T-helper 1 cell treated with Interleukin-12 subunit alpha and Interleukin-12 subunit beta and Interleukin-4 antibody, amounts not matched to agents 30 μg/mL and 1 μg/mL, for 36 hours (primary cell): Measurements from ENCODE around the gene IL4I1.

Source experiments
- H3K27ac Mint-ChIP-seq: one replicate; pipeline ENCODE4 v1.8.0; 2021; ENCODE audit warnings: mild to moderate bottlenecking, mixed read lengths
- H3K27me3 Mint-ChIP-seq: one replicate; pipeline ENCODE4 v1.8.0; 2021; ENCODE audit warnings: low read depth, mixed read lengths
- H3K36me3 Mint-ChIP-seq: one replicate; pipeline ENCODE4 v1.8.0; 2021; ENCODE audit warnings: low read depth, mixed read lengths
- H3K4me1 Mint-ChIP-seq: one replicate; pipeline ENCODE4 v1.8.0; 2021; ENCODE audit warnings: low read depth, mixed read lengths
- H3K4me3 Mint-ChIP-seq: one replicate; pipeline ENCODE4 v1.8.0; 2021; ENCODE audit warnings: mild to moderate bottlenecking, moderate library complexity, mixed read lengths
- H3K9me3 Mint-ChIP-seq: one replicate; pipeline ENCODE4 v1.8.0; 2021; ENCODE audit warnings: mixed read lengths

The IL4I1 gene

GRCh38 chr19:49881672-49882394 lies 14.9 kb downstream of the IL4I1 start:
- no peaks in the 10 kb centered on the region for H3K27me3 Mint-ChIP-seq
- H3K27ac Mint-ChIP-seq, result no peak overlapping the region
- no peak overlapping the region for H3K4me3 Mint-ChIP-seq
- peaks cover 17% of the 10 kb centered on the region for H3K4me1 Mint-ChIP-seq
- no peaks in the 10 kb centered on the region for H3K9me3 Mint-ChIP-seq
- H3K36me3 Mint-ChIP-seq, result peaks cover 31% of the 10 kb centered on the region

- H3K27ac Mint-ChIP-seq, result no peak overlapping the region
- H3K4me1 Mint-ChIP-seq, result peaks cover 17% of the 10 kb centered on the region
- no peaks in the 10 kb centered on the region for H3K27me3 Mint-ChIP-seq
- no peak overlapping the region for H3K4me3 Mint-ChIP-seq
- H3K36me3 Mint-ChIP-seq, result peaks cover 28% of the 10 kb centered on the region
- H3K9me3 Mint-ChIP-seq, result no peaks in the 10 kb centered on the region
These were observed 15.5 kb downstream of the IL4I1 start for GRCh38 chr19:49881186-49881585.

- Mint-ChIP-seq H3K27ac (no peak overlapping the region), H3K4me1 (peaks cover 22% of the 10 kb centered on the region), H3K36me3 (peaks cover 28% of the 10 kb centered on the region), H3K4me3 (no peak overlapping the region), H3K9me3 (no peaks in the 10 kb centered on the region), H3K27me3 (no peaks in the 10 kb centered on the region)
These were observed 16.4 kb downstream of the IL4I1 start for GRCh38 chr19:49880162-49880869.

- Mint-ChIP-seq H3K4me3 (peak overlapping the region; percentile 30), H3K27me3 (no peaks in the 10 kb centered on the region), H3K36me3 (peaks cover 22% of the 10 kb centered on the region), H3K9me3 (no peaks in the 10 kb centered on the region), H3K4me1 (peaks cover 26% of the 10 kb centered on the region), H3K27ac (peak overlapping the region; percentile 69)
These were observed 17.3 kb downstream of the IL4I1 start for GRCh38 chr19:49879243-49879963.

GRCh38 chr19:49878744-49879070 lies 18.0 kb downstream of the IL4I1 start:
- H3K27ac Mint-ChIP-seq, result peak overlapping the region; percentile 69
- H3K4me3 Mint-ChIP-seq, result no peak overlapping the region
- H3K9me3 Mint-ChIP-seq, result no peaks in the 10 kb centered on the region
- H3K27me3 Mint-ChIP-seq, result no peaks in the 10 kb centered on the region
- H3K36me3 Mint-ChIP-seq, result peaks cover 19% of the 10 kb centered on the region
- H3K4me1 Mint-ChIP-seq, result peaks cover 27% of the 10 kb centered on the region

GRCh38 chr19:49877879-49878743 lies 18.6 kb downstream of the IL4I1 start:
- Mint-ChIP-seq H3K27me3 (no peaks in the 10 kb centered on the region), H3K4me1 (peaks cover 27% of the 10 kb centered on the region), H3K27ac (no peak overlapping the region), H3K9me3 (no peaks in the 10 kb centered on the region), H3K36me3 (peaks cover 13% of the 10 kb centered on the region), H3K4me3 (no peak overlapping the region)

- H3K9me3 Mint-ChIP-seq, result no peaks in the 10 kb centered on the region
- H3K4me3 Mint-ChIP-seq, result no peak within 1 kb of the TSS
- H3K27me3 Mint-ChIP-seq, result no peaks in the 10 kb centered on the region
- H3K4me1 Mint-ChIP-seq, result peaks cover 27% of the 10 kb centered on the region
- H3K27ac Mint-ChIP-seq, result no peak within 1 kb of the TSS
- H3K36me3 Mint-ChIP-seq, result peaks cover 7% of the 10 kb centered on the region
These were observed 19.4 kb downstream of the IL4I1 start, which contains the start of the genes AKT1S1 and TBC1D17 for GRCh38 chr19:49877020-49877878. TSS of gene AKT1S1 (minus strand) at chr19:49877355. CDS start at chr19:49873295, 4,060 bp downstream. TSS of gene TBC1D17 (plus strand) at chr19:49877702. CDS start at chr19:49877724, 22 bp downstream.

- peaks cover 8% of the 10 kb centered on the region for H3K36me3 Mint-ChIP-seq
- H3K9me3 Mint-ChIP-seq, result no peaks in the 10 kb centered on the region
- no peak overlapping the region for H3K4me3 Mint-ChIP-seq
- no peaks in the 10 kb centered on the region for H3K27me3 Mint-ChIP-seq
- H3K27ac Mint-ChIP-seq, result no peak overlapping the region
- peaks cover 32% of the 10 kb centered on the region for H3K4me1 Mint-ChIP-seq
These were observed 20.2 kb downstream of the IL4I1 start for GRCh38 chr19:49876422-49877019.

- Mint-ChIP-seq H3K36me3 (peaks cover 8% of the 10 kb centered on the region), H3K4me1 (peaks cover 32% of the 10 kb centered on the region), H3K4me3 (no peak overlapping the region), H3K9me3 (no peaks in the 10 kb centered on the region), H3K27ac (no peak overlapping the region), H3K27me3 (no peaks in the 10 kb centered on the region)
These were observed 20.7 kb downstream of the IL4I1 start for GRCh38 chr19:49875857-49876421.

- peaks cover 36% of the 10 kb centered on the region for H3K4me1 Mint-ChIP-seq
These were observed 21.5 kb downstream of the IL4I1 start for GRCh38 chr19:49875177-49875576.

GRCh38 chr19:49874503-49875157 lies 22.1 kb downstream of the IL4I1 start:
- Mint-ChIP-seq H3K4me3 (no peak overlapping the region), H3K9me3 (no peaks in the 10 kb centered on the region), H3K36me3 (peaks cover 8% of the 10 kb centered on the region), H3K4me1 (peaks cover 38% of the 10 kb centered on the region), H3K27me3 (no peaks in the 10 kb centered on the region), H3K27ac (peak overlapping the region; percentile 18)

More at GRCh38 chr19:49875177-49875576, 21.5 kb downstream of the IL4I1 start:
- no peaks in the 10 kb centered on the region for H3K9me3 Mint-ChIP-seq
- no peak overlapping the region for H3K27ac Mint-ChIP-seq
- H3K36me3 Mint-ChIP-seq, result peaks cover 8% of the 10 kb centered on the region
- no peak overlapping the region for H3K4me3 Mint-ChIP-seq
- H3K27me3 Mint-ChIP-seq, result no peaks in the 10 kb centered on the region

GRCh38 chr19:49873834-49874233 lies 22.9 kb downstream of the IL4I1 start:
- H3K27ac Mint-ChIP-seq, result no peak overlapping the region

More at GRCh38 chr19:49873834-49874233, 22.9 kb downstream of the IL4I1 start:
- Mint-ChIP-seq H3K9me3 (no peaks in the 10 kb centered on the region), H3K27me3 (no peaks in the 10 kb centered on the region), H3K36me3 (peaks cover 8% of the 10 kb centered on the region), H3K4me1 (peaks cover 31% of the 10 kb centered on the region), H3K4me3 (no peak overlapping the region)
